GM19328 (cell line): ENCODE measurements around the gene RAB15.
A peak's percentile ranks its signal among the peaks of the same experiment; 100 is the strongest.

ENCODE experiments used
- ATAC-seq: cut with Tn5 transposase; IDR thresholded peaks from one replicate; pipeline ENCODE4 v1.9.1; 2021; ENCODE audit warnings: mild to moderate bottlenecking, moderate library complexity; ENCODE audit not compliant: unreplicated experiment

The RAB15 gene

GRCh38 chr14:64971943-64972791, at the start of gene RAB15:
Gene RAB15, minus strand, starts transcription at chr14:64972336. Its CDS starts 260 bp downstream, at chr14:64972076.
- ATAC-seq, result peak; percentile 58

DNA sequence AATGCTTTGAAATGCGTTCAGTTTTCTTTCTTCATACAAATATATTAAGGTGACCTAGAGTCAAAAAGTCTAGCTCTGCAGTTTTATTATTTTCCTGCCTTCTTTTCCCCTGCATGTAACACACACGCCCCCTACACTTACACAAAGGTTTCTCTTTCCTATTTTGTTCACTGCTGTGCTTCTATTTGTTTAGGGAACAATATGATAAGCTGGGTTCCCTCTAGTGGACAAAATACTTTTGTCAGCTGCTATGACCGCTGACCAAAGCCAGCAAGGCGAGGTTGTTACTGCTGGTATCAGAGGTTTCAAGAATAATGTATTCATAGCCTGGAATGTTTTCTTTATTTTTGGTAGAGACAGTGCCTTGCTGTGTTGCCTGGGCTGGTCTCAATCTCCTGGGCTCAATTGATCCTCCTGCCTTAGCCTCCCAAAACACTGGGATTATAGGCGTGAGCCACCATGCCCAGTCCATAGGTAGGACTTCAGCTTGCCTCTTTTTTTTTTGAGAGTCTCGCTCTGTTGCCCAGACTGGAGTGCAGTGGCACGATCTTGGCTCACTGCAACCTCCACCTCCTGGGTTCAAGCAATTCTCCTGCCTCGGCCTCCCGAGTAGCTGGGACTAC, 47.9 kb upstream of the RAB15 start:
- ATAC-seq, result no peak

DNA sequence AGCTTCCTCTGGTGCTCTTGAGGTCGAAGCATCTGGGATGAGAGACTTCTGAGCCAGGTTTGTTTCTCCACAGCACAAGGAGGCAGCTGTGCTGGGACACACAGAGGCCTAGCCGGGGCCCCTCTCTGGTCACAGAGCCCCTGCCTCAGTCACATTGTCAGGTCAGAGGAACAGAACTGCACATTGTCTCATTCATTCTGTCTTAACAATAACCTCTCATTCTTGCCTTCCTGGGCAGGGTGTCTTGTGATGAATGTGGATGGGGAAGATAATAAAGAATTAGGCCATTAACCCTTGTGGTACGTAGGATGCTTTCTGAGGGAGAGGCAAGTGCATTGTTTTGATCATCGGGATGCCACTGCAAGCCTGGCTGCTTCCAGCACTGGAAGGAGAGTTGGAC, 44.3 kb upstream of the RAB15 start:
- no peak for ATAC-seq

DNA sequence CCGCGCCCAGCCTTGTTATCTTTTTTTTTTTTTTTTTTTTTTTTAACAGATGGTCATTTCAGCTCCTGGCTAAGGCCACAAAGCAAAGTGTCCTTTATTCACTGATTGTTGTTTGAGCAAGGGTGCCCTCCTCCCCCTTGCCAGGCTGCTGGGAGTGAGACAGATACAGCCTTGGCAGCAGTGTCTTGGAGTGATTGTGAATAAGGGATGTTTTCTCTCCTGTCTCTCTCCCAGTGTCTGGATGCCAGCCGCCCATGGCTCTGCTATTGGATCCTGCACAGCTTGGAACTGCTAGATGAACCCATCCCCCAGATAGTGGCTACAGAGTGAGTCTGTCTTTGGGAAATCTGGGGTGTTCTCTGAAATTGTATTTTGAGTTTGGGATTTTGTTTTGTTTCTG, 43.3 kb upstream of the RAB15 start:
- ATAC-seq, result no peak

DNA sequence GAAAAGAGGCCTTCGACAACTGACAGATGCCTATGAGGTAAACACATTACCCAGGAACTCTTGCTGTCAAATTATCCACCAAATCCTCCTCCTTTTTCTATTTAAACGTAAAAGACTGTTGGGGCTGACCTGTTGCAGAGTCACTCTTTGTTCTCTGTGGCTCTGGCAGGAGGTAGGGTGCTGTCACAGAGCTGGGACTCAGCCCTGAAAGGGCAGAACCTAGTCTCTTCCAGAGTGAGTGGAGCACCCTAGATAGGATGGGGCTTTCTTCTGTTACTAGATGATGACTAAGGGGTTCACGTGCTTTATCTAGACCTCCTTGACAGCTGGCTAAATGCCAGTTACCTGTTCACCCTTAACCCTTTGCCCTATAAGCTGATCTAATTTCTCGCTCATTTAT, 40.2 kb upstream of the RAB15 start:
- ATAC-seq, result no peak

DNA sequence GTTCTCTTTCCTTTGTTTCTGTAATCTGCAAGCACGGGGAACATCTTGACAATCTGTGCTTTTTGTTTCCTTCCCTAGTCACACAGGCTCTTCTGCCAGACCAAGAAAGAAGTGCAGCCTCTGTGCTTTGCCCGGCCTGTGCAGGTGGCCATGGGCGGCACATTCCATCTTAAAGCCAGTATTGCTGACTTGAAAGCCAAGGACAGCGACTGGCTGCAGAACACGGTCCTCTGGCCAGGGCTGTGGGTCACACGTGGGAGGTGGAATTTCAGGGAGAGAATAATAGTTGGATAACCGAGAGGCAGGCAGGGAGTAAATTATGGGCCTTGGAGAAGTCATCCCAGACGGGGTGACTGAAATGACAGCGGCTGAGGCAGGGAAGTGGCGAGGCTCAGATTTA, 39.4 kb upstream of the RAB15 start:
- ATAC-seq, result no peak

DNA sequence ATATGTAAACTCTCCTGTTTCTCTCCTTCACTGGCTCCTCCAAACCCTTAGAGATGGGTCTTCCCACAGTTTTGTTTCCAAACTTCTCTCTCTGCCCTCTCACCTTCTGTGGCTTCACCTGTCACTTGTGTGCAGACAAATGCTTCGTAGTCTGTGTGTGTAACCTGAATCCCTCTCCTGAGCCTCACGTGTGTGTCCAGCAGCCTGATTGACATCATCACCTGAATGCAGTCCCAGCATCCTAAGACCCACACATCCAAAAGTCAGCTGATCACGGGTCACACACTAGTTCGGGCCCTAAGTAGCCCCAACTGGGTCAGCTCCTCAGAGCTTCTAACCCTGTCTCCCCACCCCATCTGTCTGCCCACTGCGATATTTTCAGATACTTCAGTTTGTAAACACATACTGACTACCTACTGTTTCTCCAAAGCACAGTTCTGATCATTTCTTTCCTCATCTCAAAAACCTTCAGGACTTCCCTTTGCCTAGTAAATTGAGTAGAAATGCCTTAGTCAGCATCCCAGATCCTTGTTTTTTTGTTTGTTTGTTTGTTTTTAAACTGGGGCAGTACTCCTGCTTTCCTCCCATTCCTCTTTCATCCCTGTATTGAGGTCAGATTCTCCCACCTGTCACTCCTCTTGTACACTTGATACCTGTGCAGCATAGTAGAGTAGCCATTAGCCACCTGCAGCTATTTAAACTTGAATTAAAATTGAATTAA, 38.2 kb upstream of the RAB15 start:
- no peak for ATAC-seq

GRCh38 chr14:65007202-65007601, 35.1 kb upstream of the RAB15 start:
- ATAC-seq, result no peak

GRCh38 chr14:65006261-65006721, 34.2 kb upstream of the RAB15 start:
- ATAC-seq, result no peak

- no peak for ATAC-seq
Observed at GRCh38 chr14:65003394-65003793, 31.3 kb upstream of the RAB15 start.

GRCh38 chr14:65002586-65003210, 30.6 kb upstream of the RAB15 start:
- no peak for ATAC-seq

- ATAC-seq, result no peak
Observed at GRCh38 chr14:65001723-65002122, 29.6 kb upstream of the RAB15 start.

GRCh38 chr14:65000898-65001591, 28.9 kb upstream of the RAB15 start:
- no peak for ATAC-seq

GRCh38 chr14:64998455-64998931, 26.4 kb upstream of the RAB15 start:
- ATAC-seq, result no peak

- no peak for ATAC-seq
Observed at GRCh38 chr14:64997108-64997794, 25.1 kb upstream of the RAB15 start.

DNA sequence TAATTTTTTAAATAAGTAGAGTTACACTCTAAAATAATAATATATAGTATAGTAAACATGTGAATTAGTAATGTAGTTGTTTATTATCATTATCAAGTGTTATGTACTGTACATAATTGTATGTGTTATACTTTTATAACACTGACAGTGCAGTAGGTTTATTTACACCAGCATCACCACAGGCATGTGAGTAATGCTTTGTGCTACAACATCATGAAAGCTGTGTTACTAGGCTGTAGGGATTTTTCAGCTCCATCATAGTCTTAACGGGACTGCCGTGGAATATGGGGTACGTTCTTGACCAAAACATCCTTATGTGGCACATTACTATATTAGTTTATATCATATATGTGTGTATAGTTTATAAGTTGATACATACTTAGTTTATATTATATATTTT, 23.2 kb upstream of the RAB15 start:
- no peak for ATAC-seq

GRCh38 chr14:64994540-64994939, 22.4 kb upstream of the RAB15 start:
- no peak for ATAC-seq

GRCh38 chr14:64993266-64993930, 21.3 kb upstream of the RAB15 start:
- no peak for ATAC-seq

GRCh38 chr14:64992328-64992885, 20.3 kb upstream of the RAB15 start:
- no peak for ATAC-seq
